ENCODE data around the gene ITGB2.

The ITGB2 gene

GRCh38 chr21:44955141-44955797 is 34.6 kb upstream of the ITGB2 start:
- DNase-seq = no peak

- DNase-seq = no peak
Measured at GRCh38 chr21:44954281-44954771, 33.6 kb upstream of the ITGB2 start.

GRCh38 chr21:44953628-44954021 is 32.9 kb upstream of the ITGB2 start:
- DNase-seq = no peak

- DNase-seq = no peak
Measured at GRCh38 chr21:44952929-44953627, 32.4 kb upstream of the ITGB2 start.

GRCh38 chr21:44952116-44952928 is 31.6 kb upstream of the ITGB2 start:
- no peak for DNase-seq

GRCh38 chr21:44951186-44951915 is 30.7 kb upstream of the ITGB2 start:
- DNase-seq = no peak

- DNase-seq = no peak
Measured at GRCh38 chr21:44950351-44950750, 29.7 kb upstream of the ITGB2 start.

GRCh38 chr21:44949779-44950198 is 29.1 kb upstream of the ITGB2 start:
- peak; percentile 46 for DNase-seq

- DNase-seq = no peak
Measured at GRCh38 chr21:44949161-44949778, 28.6 kb upstream of the ITGB2 start.

- DNase-seq = no peak
Measured at GRCh38 chr21:44948426-44949120, 27.9 kb upstream of the ITGB2 start.

- DNase-seq = no peak
Measured at GRCh38 chr21:44947930-44948331, 27.2 kb upstream of the ITGB2 start.

GRCh38 chr21:44947111-44947929 is 26.6 kb upstream of the ITGB2 start:
- DNase-seq = no peak

- DNase-seq = no peak
Measured at GRCh38 chr21:44946254-44947041, 25.7 kb upstream of the ITGB2 start.

GRCh38 chr21:44944596-44944995 is 23.9 kb upstream of the ITGB2 start:
- DNase-seq = no peak

- DNase-seq = no peak
Measured at GRCh38 chr21:44943686-44944550, 23.2 kb upstream of the ITGB2 start.

GRCh38 chr21:44943005-44943685 is 22.4 kb upstream of the ITGB2 start:
- DNase-seq = no peak

- DNase-seq = no peak
Measured at GRCh38 chr21:44942566-44942965, 21.9 kb upstream of the ITGB2 start.

- DNase-seq = no peak
Measured at GRCh38 chr21:44941567-44941966, 20.9 kb upstream of the ITGB2 start.

Measured in NCI-H1694 (cell line).